Measurements from ENCODE around the gene RAD50.
"Not testable (repeated sequence)": the region's sequence is repeated elsewhere in the genome, so short reads cannot be mapped to it uniquely, and the experiment has no call there.

Gene RAD50

GRCh38 chr5:132556763-132557477 lies at the start of gene RAD50:
Gene RAD50 (plus strand): TSS chr5:132556977. CDS start chr5:132557325, 348 bp downstream.
- DNase-seq: peak; percentile 86 to 92

- no peak for DNase-seq
These were observed 46.7 kb upstream of the RAD50 start for GRCh38 chr5:132510076-132510475.

GRCh38 chr5:132513618-132514336 lies 43.0 kb upstream of the RAD50 start:
- DNase-seq: not testable (repeated sequence)

DNA sequence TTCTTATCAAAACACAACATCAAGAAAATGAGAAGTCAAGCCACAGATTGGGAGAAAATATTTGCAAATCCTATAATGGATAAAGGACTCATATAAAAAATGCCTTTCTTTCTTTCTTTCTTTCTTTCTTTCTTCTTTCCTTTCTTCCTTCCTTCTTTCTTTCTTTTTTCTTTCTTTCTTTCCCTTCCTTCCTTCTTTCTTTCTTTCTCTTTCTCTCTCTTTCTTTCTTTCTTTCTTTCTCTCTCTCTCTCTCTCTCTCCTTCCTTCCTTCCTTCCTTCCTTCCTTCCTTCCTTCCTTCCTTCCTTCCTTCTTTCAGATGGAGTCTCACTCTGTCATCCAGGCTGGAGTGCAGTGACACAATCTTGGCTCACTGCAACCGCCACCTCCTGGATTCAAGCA lies 34.7 kb upstream of the RAD50 start:
- DNase-seq: not testable (repeated sequence)

DNA sequence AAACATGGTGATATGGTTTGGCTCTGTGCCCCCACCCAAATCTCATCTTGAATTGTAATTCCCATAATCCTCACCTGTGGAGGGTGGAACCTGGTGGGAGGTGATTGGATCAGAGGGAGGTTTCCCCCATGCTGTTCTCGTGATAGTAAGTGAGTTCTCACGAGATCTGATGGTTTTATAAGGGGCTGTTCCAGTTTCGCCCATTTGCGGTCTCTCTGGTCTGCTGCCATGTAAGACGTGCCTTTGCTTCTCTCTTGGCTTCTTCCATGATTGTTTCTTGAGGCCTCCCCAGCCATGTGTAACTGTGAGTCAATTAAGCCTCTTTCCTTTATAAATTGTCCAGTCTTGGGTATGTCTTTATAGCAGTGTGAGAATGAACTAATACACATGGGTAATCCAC lies 31.9 kb upstream of the RAD50 start:
- not testable (repeated sequence) for DNase-seq

DNA sequence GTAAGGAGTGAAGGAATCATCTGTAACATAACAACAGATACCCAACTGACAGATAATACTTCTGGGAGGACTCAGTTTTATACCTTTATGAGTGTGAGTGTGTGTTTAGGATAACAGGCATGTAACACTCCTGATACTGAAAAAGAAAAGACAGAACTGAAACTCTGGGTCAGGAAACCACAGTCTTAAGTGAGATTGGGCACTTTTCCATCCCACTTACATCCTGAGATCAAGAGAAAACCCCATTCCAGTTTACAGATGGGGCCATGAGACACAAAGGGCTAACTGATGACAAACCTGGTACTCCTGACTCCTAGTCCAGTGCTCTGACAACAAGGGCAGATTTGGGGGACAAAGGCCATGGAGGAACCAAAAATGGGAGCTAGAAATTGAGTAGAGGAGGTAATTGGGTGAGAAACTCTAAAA lies 31.5 kb upstream of the RAD50 start:
- no peak for DNase-seq

DNA sequence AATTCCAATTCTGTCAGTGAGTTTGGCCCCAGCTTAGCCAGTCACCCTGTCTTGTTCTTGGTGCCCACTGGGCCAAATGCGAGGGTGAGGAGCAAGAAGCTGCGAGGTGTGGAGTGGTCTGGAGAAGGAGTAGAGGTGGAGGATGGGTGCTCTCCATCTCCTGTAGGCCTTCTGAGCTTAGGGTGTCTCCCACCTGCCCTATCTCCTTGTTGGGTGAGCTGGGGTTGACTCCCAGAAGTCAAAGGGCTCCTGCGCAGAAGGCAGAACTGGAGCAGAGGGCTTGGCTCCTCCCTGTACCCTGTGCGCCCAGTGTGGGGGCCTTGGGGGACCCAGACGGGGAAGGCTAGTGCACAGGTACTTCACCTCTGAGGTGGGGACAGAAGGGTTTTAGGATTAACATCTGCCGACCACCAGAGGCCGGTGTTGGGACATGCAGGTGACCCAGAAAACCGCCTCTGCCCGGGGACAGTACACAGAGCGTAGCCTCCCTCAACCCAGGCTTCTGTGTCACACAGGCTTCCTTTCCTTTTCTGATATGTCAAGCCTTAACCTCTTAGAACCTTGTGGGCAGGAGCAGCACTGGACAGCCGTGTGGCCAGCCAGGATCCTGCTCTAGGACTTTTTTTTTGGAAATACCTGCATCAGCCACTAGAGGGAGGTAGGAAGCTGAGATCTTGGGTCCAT lies 30.3 kb upstream of the RAD50 start:
- DNase-seq: peak; percentile 51 to 72

DNA sequence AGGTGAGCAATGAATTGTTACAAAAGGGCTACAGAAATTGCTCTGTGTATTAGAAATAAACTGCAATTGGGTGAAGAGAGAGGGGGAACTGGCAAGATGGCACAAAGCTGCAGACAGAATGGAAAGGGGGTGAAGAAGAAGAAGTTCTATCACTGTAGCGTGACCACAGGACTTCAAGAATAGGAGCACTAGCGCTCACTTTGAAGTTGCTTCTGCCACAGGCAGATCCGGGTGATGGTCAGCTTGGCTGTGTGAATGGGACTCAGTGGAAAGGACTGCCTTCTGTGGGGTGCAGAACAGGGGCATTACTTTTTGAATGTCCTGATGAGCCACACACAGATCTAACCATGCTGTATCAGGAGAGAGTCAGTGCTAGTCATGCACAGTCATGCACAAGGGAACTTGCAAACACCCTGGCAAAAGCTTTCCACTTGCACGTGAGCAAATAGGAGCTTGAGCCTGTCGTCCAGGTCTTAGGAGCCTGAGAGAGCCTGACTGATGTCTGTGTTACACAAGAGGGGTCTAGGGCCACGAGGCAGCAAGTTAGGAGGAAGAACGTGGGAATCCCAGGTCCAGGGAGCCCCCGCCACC lies 29.7 kb upstream of the RAD50 start:
- DNase-seq: no peak

GRCh38 chr5:132528021-132528420 lies 28.8 kb upstream of the RAD50 start:
- DNase-seq: no peak

- DNase-seq: no peak
These were observed 27.7 kb upstream of the RAD50 start for GRCh38 chr5:132528866-132529634.

DNA sequence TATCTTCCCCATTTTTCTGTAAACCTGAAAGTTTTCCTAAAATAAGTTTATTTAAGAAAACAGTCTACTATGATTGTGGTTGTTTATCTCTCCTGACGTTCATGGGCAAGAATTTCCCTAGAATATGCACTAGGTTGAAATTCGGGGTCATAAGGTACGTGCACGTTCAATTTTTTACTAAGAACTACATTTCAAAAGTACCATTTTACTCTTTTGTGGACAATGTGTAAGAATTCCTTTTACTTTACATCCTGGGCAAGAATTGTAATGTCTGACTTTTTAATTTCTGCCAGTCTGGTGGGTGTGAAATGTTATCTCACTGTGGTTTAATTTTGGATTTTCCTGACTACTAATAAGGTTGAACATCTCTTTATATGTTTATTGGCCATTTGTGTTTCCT lies 25.8 kb upstream of the RAD50 start:
- DNase-seq: no peak

DNA sequence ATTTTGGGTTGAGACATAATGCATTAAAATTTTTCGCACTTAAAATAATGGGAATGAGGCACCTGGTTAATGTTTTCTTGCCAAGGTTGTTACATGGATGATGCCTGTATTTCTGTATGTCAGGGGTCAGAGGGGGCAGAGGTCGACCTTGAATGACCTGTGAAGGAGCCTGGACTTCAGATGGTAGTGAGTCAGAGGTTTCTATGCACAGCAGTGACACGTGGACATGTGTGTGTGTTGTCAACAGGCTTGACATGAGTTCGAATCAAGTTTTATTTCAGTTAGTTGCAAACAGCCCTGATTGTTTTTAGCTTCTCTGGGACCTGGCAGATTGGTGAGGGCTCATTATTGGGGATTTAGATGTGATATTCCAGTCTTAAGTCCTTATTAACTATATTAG lies 17.1 kb upstream of the RAD50 start:
- DNase-seq: no peak

DNA sequence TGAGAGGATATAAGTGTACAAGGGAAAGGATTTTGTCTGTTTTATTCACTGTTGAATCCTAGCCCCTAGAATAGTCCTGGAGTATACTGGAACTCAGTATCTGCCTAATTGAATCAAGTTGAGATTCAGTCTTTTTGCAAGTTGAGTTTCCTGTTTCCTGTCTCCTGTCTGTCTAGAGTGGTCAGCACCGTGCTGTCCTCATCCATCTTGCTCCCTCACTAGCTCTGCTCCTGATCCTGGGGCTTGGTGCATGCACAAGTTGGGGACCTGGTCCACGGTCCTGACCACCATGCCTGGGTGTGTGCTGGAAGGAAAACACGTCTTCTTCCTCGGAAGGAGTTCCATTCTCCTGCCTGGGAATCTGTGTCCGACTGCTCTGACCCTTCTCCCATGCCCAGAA lies 16.6 kb upstream of the RAD50 start:
- DNase-seq: no peak

- DNase-seq: no peak
These were observed 16.0 kb upstream of the RAD50 start for GRCh38 chr5:132540764-132541163.

DNA sequence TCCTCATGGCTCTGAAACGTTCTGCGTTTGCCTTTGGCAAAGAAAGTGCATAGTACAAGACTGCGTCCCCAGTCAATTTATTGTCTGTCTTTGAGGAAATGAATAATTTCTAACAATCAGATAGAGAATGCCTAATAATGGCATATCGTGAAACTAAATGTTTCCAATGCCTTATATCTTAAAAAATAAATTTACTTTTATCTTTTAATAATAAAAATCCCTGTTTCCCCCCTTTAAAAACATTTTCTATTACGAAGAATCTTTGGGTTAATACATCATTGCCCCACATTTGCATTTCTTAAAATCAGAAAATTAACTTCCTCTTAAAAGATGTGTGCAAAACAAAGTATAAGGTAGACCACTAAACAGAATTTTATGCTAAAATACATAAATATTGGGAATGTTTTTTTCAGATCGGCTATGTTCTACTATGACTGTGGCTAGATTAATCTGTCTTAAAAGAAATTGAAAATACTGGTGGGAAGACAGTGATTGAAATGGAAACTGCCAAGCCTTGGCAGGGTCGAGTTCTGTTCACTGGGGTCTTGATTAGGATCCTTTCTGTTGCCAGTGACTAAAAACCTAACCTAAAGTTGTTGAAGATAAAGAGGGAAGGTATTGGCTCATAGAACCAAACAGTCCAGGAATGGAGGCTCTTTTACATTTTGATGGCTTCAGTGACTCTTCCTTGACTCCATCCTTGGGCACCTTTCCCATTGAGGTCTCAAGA lies 13.1 kb upstream of the RAD50 start, which contains the start of gene IL5:
Gene IL5, minus strand, starts transcription at position 51 of the 730 bp plus-strand sequence. Its CDS starts 44 bp downstream, at position 7.
- no peak for DNase-seq

- no peak for DNase-seq
These were observed 10.7 kb upstream of the RAD50 start for GRCh38 chr5:132546108-132546507.

DNA sequence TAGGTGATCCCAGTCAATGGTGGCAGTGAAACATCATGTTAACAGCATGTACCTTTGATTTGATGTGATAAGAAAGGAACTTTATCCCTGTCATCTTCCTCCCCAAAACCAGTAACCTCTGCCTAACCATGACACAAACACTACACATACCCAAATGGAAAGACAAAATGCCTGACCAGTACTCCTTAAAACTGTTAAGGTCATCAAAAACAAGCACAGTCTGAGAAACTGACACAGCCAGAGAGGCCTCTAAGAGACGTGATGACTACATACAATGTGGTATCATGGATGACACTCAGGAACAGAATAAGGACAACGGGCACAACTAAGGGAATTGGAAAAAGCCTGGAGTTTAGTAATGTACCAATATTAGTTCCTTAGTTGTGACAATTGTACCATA lies 9.5 kb upstream of the RAD50 start:
- DNase-seq: no peak

GRCh38 chr5:132548834-132549233 lies 7.9 kb upstream of the RAD50 start:
- DNase-seq: not testable (repeated sequence)

- DNase-seq: no peak
These were observed 7.2 kb upstream of the RAD50 start for GRCh38 chr5:132549576-132549975.

- no peak for DNase-seq
These were observed 519 bp upstream of the RAD50 start for GRCh38 chr5:132556153-132556762.

GRCh38 chr5:132557478-132558172 lies 848 bp downstream of the RAD50 start:
- DNase-seq: peak in 1 of 2 experiments; percentile 61

Data from SW 1271 (cell line).